K562 (cell line): ENCODE measurements around the gene MMP7. TPM values are rescaled to one million over a fixed set of nuclear protein-coding genes. Genes with fewer than 3 reads are reported as not detected.

ENCODE experiments used
- ATAC-seq: fragments of 200-7000 bp; cut with Tn5 transposase; 3 replicates; pipeline ENCODE4 v1.9.1; 2020; ENCODE audit warnings: moderate library complexity
- BruUV-seq: library from RNA; stranded (reverse); fragments of 400-500 nt; replicated peaks from 2 replicates; lab custom pipeline; 2021; lab: Mats Ljungman, UMichigan
- CTCF ChIA-PET: fragments of 300-600 bp; formaldehyde crosslinking; extraction: SDS; loops from one replicate; lab custom pipeline; 2021; ENCODE audit warnings: low intra/inter-chr PET ratio; lab: Yijun Ruan, JAX
- POLR2A ChIA-PET: fragments of 300-600, 350-650 bp; sonication (Branson Sonifier 250); formaldehyde crosslinking; extraction: SDS; loops from one replicate; lab custom pipeline; 2021; ENCODE audit warnings: antibody characterized with exemption, inconsistent platforms; lab: Yijun Ruan, JAX
- DNase-seq, 4 experiments: peaks; one replicate each; pipeline versions ENCODE4 v3.0.0 to v3.0.0-alpha.2; 2011 to 2018; ENCODE audit warnings: low spot score in 3 of 4, mixed read lengths in 3 of 4; ENCODE audit errors: extremely low read depth in 1 of 4
- FAIRE-seq: peaks from 2 replicates; lab custom pipeline; 2011; peaks lifted over from hg19 to GRCh38; lab: Jason Lieb, UNC
- H2AFZ ChIP-seq: 2 replicates; pipeline ENCODE4 v1.6.0; 2011; ENCODE audit warnings: low read depth, low read length, control low read depth, inconsistent platforms
- H3K27ac ChIP-seq: fragments of 200-600 bp; 3 replicates; pipeline ENCODE4 v1.8.0; 2011; ENCODE audit warnings: low read depth, mild to moderate bottlenecking, control low read depth, inconsistent platforms, low read length, moderate library complexity, mixed read lengths; ENCODE audit errors: extremely low read depth
- H3K27me3 ChIP-seq, 2 experiments: fragments of 300-600 bp in 1 of 2; 2 replicates in 1 of 2; 3 replicates in 1 of 2; pipeline versions ENCODE4 v1.6.0 to v1.8.0; 2011; ENCODE audit warnings: inconsistent platforms in 2 of 2, low read length in 2 of 2, mild to moderate bottlenecking in 1 of 2, mixed read lengths in 1 of 2, moderate library complexity in 1 of 2; ENCODE audit not compliant: control insufficient read depth in 2 of 2, insufficient read depth in 2 of 2
- H3K36me3 ChIP-seq: fragments of 300-600 bp; 3 replicates; pipeline ENCODE4 v1.8.0; 2011; ENCODE audit warnings: mild to moderate bottlenecking, low read length, inconsistent platforms; ENCODE audit not compliant: control insufficient read depth, insufficient read depth
- H3K4me1 ChIP-seq, 2 experiments: fragments of 200-600 bp in 1 of 2; replicated peaks in 1 of 2; 2 replicates in 1 of 2; 3 replicates in 1 of 2; pipeline versions ENCODE4 v1.5.1 to v1.8.0; 2011; ENCODE audit warnings: inconsistent platforms in 2 of 2, low read length in 2 of 2, mild to moderate bottlenecking in 1 of 2, mixed read lengths in 1 of 2, moderate library complexity in 1 of 2; ENCODE audit not compliant: control insufficient read depth in 2 of 2, insufficient read depth in 2 of 2
- H3K4me2 ChIP-seq: 2 replicates; pipeline ENCODE4 v1.6.1; 2011; ENCODE audit warnings: low read length, control low read depth, inconsistent platforms, mixed read lengths; ENCODE audit not compliant: insufficient read depth
- H3K4me3 ChIP-seq: fragments of 200-600 bp; sonication (generic), shearing (Covaris generic); 2 replicates; pipeline ENCODE4 v1.5.1; 2016; ENCODE audit warnings: control low read depth, inconsistent platforms
- H3K79me2 ChIP-seq: fragments of 200-600 bp; 3 replicates; pipeline ENCODE4 v1.8.0; 2011; ENCODE audit warnings: low read length, inconsistent platforms; ENCODE audit not compliant: control insufficient read depth, insufficient read depth
- H3K9ac ChIP-seq, 2 experiments: 2 replicates each; pipeline versions ENCODE4 v1.6.0 to v1.6.1; 2011; ENCODE audit warnings: low read depth in 2 of 2, low read length in 2 of 2, control low read depth in 1 of 2, inconsistent platforms in 1 of 2, mild to moderate bottlenecking in 1 of 2, mixed read lengths in 1 of 2; ENCODE audit not compliant: insufficient read depth in 1 of 2
- H3K9me1 ChIP-seq: one replicate; pipeline ENCODE4 v1.6.0; 2011; ENCODE audit warnings: inconsistent platforms, mild to moderate bottlenecking, low read length, moderate library complexity; ENCODE audit not compliant: control insufficient read depth, insufficient read depth
- H3K9me3 ChIP-seq: replicated peaks from 2 replicates; pipeline ENCODE4 v1.5.1; 2011; ENCODE audit warnings: low read depth, low read length, inconsistent platforms; ENCODE audit not compliant: control insufficient read depth, insufficient read depth
- H4K20me1 ChIP-seq: replicated peaks from 2 replicates; pipeline ENCODE4 v1.6.1; 2011; ENCODE audit warnings: low read length, inconsistent platforms, mixed read lengths; ENCODE audit not compliant: control insufficient read depth, insufficient read depth
- ARNT ChIP-seq, 2 experiments: fragments of 450-650 bp; IDR thresholded peaks; 2 replicates each; pipeline ENCODE4 v1.6.1; 2016; ENCODE audit warnings: mild to moderate bottlenecking in 1 of 2
- FOXK2 ChIP-seq, 2 experiments: fragments of 450-650 bp; IDR thresholded peaks in 1 of 2; conservative IDR thresholded peaks in 1 of 2; 2 replicates each; pipeline ENCODE4 v1.6.1; 2016; ENCODE audit warnings: low read depth in 2 of 2, mild to moderate bottlenecking in 1 of 2
- KLF10 ChIP-seq: fragments of 250-450 bp; sonication (Bioruptor Pico); IDR thresholded peaks from 2 replicates; pipeline ENCODE4 v1.6.1; 2021; ENCODE audit warnings: matching md5 sums
- MAFF ChIP-seq: IDR thresholded peaks from 2 replicates; pipeline ENCODE4 v1.6.1; 2012; ENCODE audit warnings: low read length, improper control_type of control experiment
- MTF1 ChIP-seq: fragments of 250-450 bp; sonication (Bioruptor Pico); IDR thresholded peaks from 2 replicates; pipeline ENCODE4 v1.9.0; 2021; ENCODE audit warnings: moderate library complexity, mild to moderate bottlenecking, inconsistent platforms, borderline replicate concordance
- NR1H2 ChIP-seq: sonication (generic); formaldehyde crosslinking; IDR thresholded peaks from 2 replicates; pipeline ENCODE4 v1.4.0; 2020; ENCODE audit warnings: mild to moderate bottlenecking, missing genetic modification reagents
- NR2F6 ChIP-seq: fragments of 450-650 bp; formaldehyde crosslinking; IDR thresholded peaks from 2 replicates; pipeline ENCODE4 v1.4.0; 2020; ENCODE audit warnings: mild to moderate bottlenecking
- PKNOX1 ChIP-seq: fragments of 450-650 bp; IDR thresholded peaks from 2 replicates; pipeline ENCODE4 v1.6.1; 2016
- PTRF ChIP-seq: fragments of 450-650 bp; IDR thresholded peaks from 2 replicates; pipeline ENCODE4 v1.6.1; 2016; ENCODE audit warnings: mild to moderate bottlenecking, missing genetic modification characterization, missing compliant biosample characterization
- TFE3 ChIP-seq: fragments of 450-650 bp; formaldehyde crosslinking; IDR thresholded peaks from 2 replicates; pipeline ENCODE4 v1.4.0; 2020; ENCODE audit warnings: mild to moderate bottlenecking, mixed read lengths
- XRCC4 ChIP-seq: IDR thresholded peaks from one replicate; pipeline ENCODE4 v1.6.1; 2011; ENCODE audit not compliant: insufficient read depth, insufficient read length; ENCODE audit errors: extremely low read depth
- ZBTB17 ChIP-seq: fragments of 450-650 bp; formaldehyde crosslinking; IDR thresholded peaks from 2 replicates; pipeline ENCODE4 v1.4.0; 2020; ENCODE audit warnings: mild to moderate bottlenecking
- ZBTB33 ChIP-seq: sonication (generic); formaldehyde crosslinking; IDR thresholded peaks from 2 replicates; pipeline ENCODE4 v1.8.1; 2023; ENCODE audit warnings: mild to moderate bottlenecking, missing genetic modification reagents
- ZNF121 ChIP-seq: sonication (generic); formaldehyde crosslinking; conservative IDR thresholded peaks from 2 replicates; pipeline ENCODE4 v1.8.0; 2022; ENCODE audit warnings: missing genetic modification reagents
- ZNF23 ChIP-seq: fragments of 250-450 bp; sonication (Bioruptor Pico); IDR thresholded peaks from 2 replicates; pipeline ENCODE4 v1.4.0; 2020; ENCODE audit warnings: mild to moderate bottlenecking
- WGBS: fragments of 100-300 bp; shearing (Covaris generic); methylation state at CpG from one replicate; pipeline ENCODE4 v1.1.6; 2016; ENCODE audit warnings: low coverage, mixed read lengths; ENCODE audit not compliant: insufficient coverage; ENCODE audit errors: missing lambda C conversion rate; 5-methylcytosine and 5-hydroxymethylcytosine counted together
- in situ Hi-C: fragments of 300-500 bp; cut with MboI; formaldehyde crosslinking; loops from 4 replicates; pipeline ENCODE4 v1.15.0; 2018; ENCODE audit warnings: inconsistent platforms, mixed read lengths
- intact Hi-C: fragments of 100-400 bp; cut with micrococcal nuclease; formaldehyde crosslinking; loops from 2 replicates; pipeline ENCODE4 v1.14.2; 2022
- polyA plus RNA-seq, 8 experiments: library from polyadenylated mRNA; depleted of rRNA in 4 of 8; stranded (reverse) in 5 of 8; unstranded in 3 of 8; fragments of >200 nt; fragmentation: Nextera tagmentation in 2 of 8; fragmentation: Illumina TruSeq in 1 of 8; extraction: Ambion mirVana in 2 of 8; extraction: Trizol in 1 of 8; gene quantifications; 2 replicates each; pipeline versions ENCODE4 v1.2.1 to v1.2.3, GENCODE V29; 2011 to 2014; ENCODE audit warnings: inconsistent platforms in 1 of 8, missing spikeins in 1 of 8
- total RNA-seq, 7 experiments: library from RNA; depleted of rRNA in 6 of 7; stranded (reverse); fragments of >200 nt in 6 of 7; fragmentation: Illumina TruSeq in 2 of 7; extraction: Trizol in 2 of 7; gene quantifications; 2 replicates each; pipeline versions ENCODE4 v1.2.1 to v1.2.3, GENCODE V29; 2011 to 2021; ENCODE audit warnings: low replicate concordance in 1 of 7

The MMP7 gene
- total and polyA plus RNA-seq, 9 of the 15 experiments (the other 6 are each of a cell fraction or from before 2014, with no cell fraction given) = 0.13 TPM; not detected in 8

DNA sequence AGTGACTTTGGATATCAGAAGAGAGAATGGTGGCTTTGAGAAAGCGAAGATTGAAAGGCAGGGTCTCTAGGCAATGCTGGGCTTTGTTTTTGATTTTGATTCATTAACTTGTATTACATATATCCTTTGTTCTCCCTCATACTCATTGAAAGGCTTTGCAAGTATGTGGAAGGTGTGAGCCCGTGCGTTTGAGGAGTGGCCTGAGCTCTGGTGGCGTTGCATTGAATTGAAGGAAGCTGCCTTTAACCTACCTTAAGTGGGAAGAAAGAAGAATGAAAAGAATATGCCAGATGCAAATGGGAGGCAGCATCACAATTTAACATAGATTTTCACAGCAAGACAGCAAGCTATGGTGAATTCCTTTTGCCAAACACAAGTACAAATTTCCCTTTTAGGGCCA, 6.7 kb downstream of the MMP7 start (continued):
- TF ChIP-seq FOXK2 (conservative IDR thresholded peaks at IDR 0.05 in 1 of 2, IDR thresholded peaks at IDR 0.05 in 1 of 2; ENCODE audit: low read depth in 2 of 2) = no peak

DNA sequence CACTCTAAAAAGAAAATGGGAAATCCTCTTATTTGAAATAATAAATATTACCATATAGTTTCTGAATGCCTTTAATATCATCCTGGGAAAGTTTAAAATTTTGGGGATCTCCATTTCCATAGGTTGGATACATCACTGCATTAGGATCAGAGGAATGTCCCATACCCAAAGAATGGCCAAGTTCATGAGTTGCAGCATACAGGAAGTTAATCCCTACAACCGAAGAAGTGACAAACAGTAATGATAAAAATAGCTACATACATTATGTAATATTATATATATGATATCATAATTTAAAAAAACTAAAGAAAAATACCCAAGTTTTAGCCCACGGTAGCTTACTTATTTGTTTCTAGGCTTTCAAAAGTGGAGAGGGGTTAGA, 7.4 kb downstream of the MMP7 start:
- 3% methylated on average over 2 of the region's 2 CpGs for WGBS
- H3K4me3 ChIP-seq = no peak overlapping the region
- BruUV-seq = no TSS peak
- no peak overlapping the region for H3K4me2 ChIP-seq
- H3K79me2 ChIP-seq = no peaks in the 10 kb centered on the region
- no peaks in the 10 kb centered on the region for H3K9me1 ChIP-seq
- H3K9me3 ChIP-seq = no peaks in the 10 kb centered on the region
- intact Hi-C loops (no loop called here), in situ Hi-C loops (no loop called here)
- no peak for ATAC-seq
- peaks cover 4 to 8% of the 10 kb centered on the region in 2 experiments; a peak in 4 of 5 replicates for H3K27me3 ChIP-seq
- no peak overlapping the region for H3K9ac ChIP-seq
- no peak overlapping the region for H2AFZ ChIP-seq
- no peak for FAIRE-seq
- no peak for DNase-seq
- H3K27ac ChIP-seq = no peak overlapping the region
- ChIA-PET CTCF (no interaction called here), POLR2A (interaction anchor here (1.4 kb wide), 1 partner anchor 9 kb away, joined by 4 read pairs; no protein-coding TSS in a partner anchor)
- H4K20me1 ChIP-seq = no peaks in the 10 kb centered on the region
- H3K36me3 ChIP-seq = no peaks in the 10 kb centered on the region
- H3K4me1 ChIP-seq = no peaks in the 10 kb centered on the region
- TF ChIP-seq TFE3 (CRISPR knock-in tag) = no peak
- no peak for TF ChIP-seq NR2F6 (CRISPR knock-in tag)
- TF ChIP-seq XRCC4 = no peak
- no peak for TF ChIP-seq ZBTB33 (CRISPR knock-in tag)
- no peak for TF ChIP-seq ZNF23
- TF ChIP-seq NR1H2 (CRISPR knock-in tag) = no peak
- TF ChIP-seq PTRF (tag) = no peak
- no peak for TF ChIP-seq MAFF
- TF ChIP-seq KLF10 (CRISPR knock-in tag) = no peak
- TF ChIP-seq PKNOX1 = no peak
- TF ChIP-seq MTF1 (CRISPR knock-in tag) = no peak
- no peak for TF ChIP-seq ZNF121 (CRISPR knock-in tag)
- no peak for TF ChIP-seq ZBTB17 (CRISPR knock-in tag)
- no peak for TF ChIP-seq ARNT (IDR thresholded peaks at IDR 0.05)
